IMR-90 (cell line): ENCODE measurements around the gene AUTS2. TPM values are rescaled to one million over a fixed set of nuclear protein-coding genes. Genes with fewer than 3 reads are reported as not detected.

Experiments
- ATAC-seq: fragments of 200-7000 bp; cut with Tn5 transposase; 2 replicates; pipeline ENCODE4 v1.9.1; 2020; ENCODE audit warnings: low read depth, mild to moderate bottlenecking, moderate library complexity
- BruUV-seq: library from RNA; stranded (reverse); fragments of 400-500 nt; replicated peaks from 2 replicates; lab custom pipeline; 2021; lab: Mats Ljungman, UMichigan
- CTCF ChIA-PET: fragments of 300-600 bp; formaldehyde crosslinking; extraction: SDS; loops from one replicate; lab custom pipeline; 2021; ENCODE audit warnings: antibody characterized with exemption; lab: Yijun Ruan, JAX
- POLR2A ChIA-PET: fragments of 300-600 bp; sonication (Branson Sonifier 250); formaldehyde crosslinking; loops from one replicate; lab custom pipeline; 2022; ENCODE audit warnings: antibody characterized with exemption; ENCODE audit not compliant: unreplicated experiment; lab: Charles Lee
- DNase-seq: peaks from one replicate; pipeline ENCODE4 v3.0.0; 2013
- H2AFZ ChIP-seq: replicated peaks from 2 replicates; pipeline ENCODE3; 2013; ENCODE audit warnings: low read length, mild to moderate bottlenecking; ENCODE audit not compliant: poor library complexity
- H2AK5ac ChIP-seq: 2 replicates; pipeline ENCODE4 v1.6.1; 2013; ENCODE audit warnings: low read depth, low read length, inconsistent platforms
- H2AK9ac ChIP-seq: replicated peaks from 2 replicates; pipeline ENCODE3; 2013; ENCODE audit warnings: mild to moderate bottlenecking, low read depth, low read length, moderate library complexity; ENCODE audit not compliant: poor library complexity
- H2BK120ac ChIP-seq: 2 replicates; pipeline ENCODE4 v1.6.1; 2013; ENCODE audit warnings: low read depth, low read length, inconsistent platforms
- H2BK15ac ChIP-seq: 3 replicates; pipeline ENCODE4 v1.6.1; 2013; ENCODE audit warnings: low read depth, low read length, inconsistent platforms
- H2BK20ac ChIP-seq: 2 replicates; pipeline ENCODE4 v1.6.1; 2013; ENCODE audit warnings: low read depth, mild to moderate bottlenecking, inconsistent platforms, low read length, moderate library complexity
- H2BK5ac ChIP-seq: 2 replicates; pipeline ENCODE4 v1.6.1; 2013; ENCODE audit warnings: mild to moderate bottlenecking, low read depth, low read length, inconsistent platforms; ENCODE audit not compliant: poor library complexity, severe bottlenecking
- H3K14ac ChIP-seq: replicated peaks from 2 replicates; pipeline ENCODE4 v1.6.1; 2013; ENCODE audit warnings: low read depth, low read length, inconsistent platforms
- H3K18ac ChIP-seq: 2 replicates; pipeline ENCODE4 v1.6.1; 2013; ENCODE audit warnings: low read depth, low read length, control low read depth
- H3K23ac ChIP-seq: 2 replicates; pipeline ENCODE4 v1.6.1; 2013; ENCODE audit warnings: low read depth, low read length, inconsistent platforms
- H3K27ac ChIP-seq: 2 replicates; pipeline ENCODE4 v1.5.1; 2013; ENCODE audit warnings: mild to moderate bottlenecking, control low read depth, low read length; ENCODE audit not compliant: insufficient read depth
- H3K27me3 ChIP-seq: 2 replicates; pipeline ENCODE4 v1.6.1; 2013; ENCODE audit warnings: low read length; ENCODE audit not compliant: control insufficient read depth, insufficient read depth
- H3K36me3 ChIP-seq: 2 replicates; pipeline ENCODE4 v1.6.1; 2013; ENCODE audit warnings: low read length, mixed read lengths; ENCODE audit not compliant: control insufficient read depth, insufficient read depth
- H3K4ac ChIP-seq: 2 replicates; pipeline ENCODE4 v1.6.1; 2013; ENCODE audit warnings: low read depth, low read length, inconsistent platforms
- H3K4me1 ChIP-seq: 2 replicates; pipeline ENCODE4 v1.6.1; 2013; ENCODE audit warnings: low read length, mixed read lengths; ENCODE audit not compliant: control insufficient read depth, insufficient read depth
- H3K4me2 ChIP-seq: 2 replicates; pipeline ENCODE4 v1.6.1; 2013; ENCODE audit warnings: low read depth, mild to moderate bottlenecking, control low read depth, low read length, moderate library complexity
- H3K4me3 ChIP-seq: 2 replicates; pipeline ENCODE4 v1.5.1; 2013; ENCODE audit warnings: low read depth, mild to moderate bottlenecking, control low read depth, low read length, moderate library complexity; ENCODE audit not compliant: insufficient read depth
- H3K56ac ChIP-seq: 2 replicates; pipeline ENCODE4 v1.6.1; 2013; ENCODE audit warnings: low read length, inconsistent platforms; ENCODE audit not compliant: insufficient read depth; ENCODE audit errors: extremely low read depth
- H3K79me1 ChIP-seq, 2 experiments: 2 replicates each; pipeline ENCODE4 v1.6.1; 2013; ENCODE audit warnings: low read length in 2 of 2, inconsistent platforms in 1 of 2, low read depth in 1 of 2
- H3K9ac ChIP-seq: 2 replicates; pipeline ENCODE4 v1.6.1; 2013; ENCODE audit warnings: low read depth, low read length, control low read depth
- H3K9me1 ChIP-seq: 2 replicates; pipeline ENCODE4 v1.6.1; 2013; ENCODE audit warnings: low read length, inconsistent platforms; ENCODE audit not compliant: insufficient read depth
- H3K9me3 ChIP-seq: 2 replicates; pipeline ENCODE4 v1.6.1; 2013; ENCODE audit warnings: low read length; ENCODE audit not compliant: control insufficient read depth, insufficient read depth
- H4K20me1 ChIP-seq: 2 replicates; pipeline ENCODE4 v1.6.1; 2013; ENCODE audit warnings: low read length, inconsistent platforms; ENCODE audit not compliant: insufficient read depth
- H4K5ac ChIP-seq: 2 replicates; pipeline ENCODE4 v1.6.1; 2013; ENCODE audit warnings: mild to moderate bottlenecking, low read depth, low read length, control low read depth
- H4K8ac ChIP-seq, 2 experiments: 2 replicates each; pipeline ENCODE4 v1.6.1; 2013; ENCODE audit warnings: low read depth in 2 of 2, low read length in 2 of 2, control low read depth in 1 of 2, inconsistent platforms in 1 of 2
- H4K91ac ChIP-seq: 2 replicates; pipeline ENCODE4 v1.6.1; 2013; ENCODE audit warnings: low read depth, low read length, inconsistent platforms; ENCODE audit not compliant: insufficient read depth
- BHLHE40 ChIP-seq: fragments of 150-350 bp; IDR thresholded peaks from 2 replicates; pipeline ENCODE4 v1.6.1; 2016; ENCODE audit warnings: mild to moderate bottlenecking, low read depth, low read length
- FOS ChIP-seq: fragments of 150-350 bp; IDR thresholded peaks from 2 replicates; pipeline ENCODE4 v1.6.1; 2016; ENCODE audit warnings: low read depth, low read length
- RFX5 ChIP-seq: IDR thresholded peaks from 2 replicates; pipeline ENCODE4 v1.8.0; 2012; ENCODE audit warnings: low read depth, mild to moderate bottlenecking, low read length, moderate library complexity
- WGBS, 2 experiments: methylation state at CpG; one replicate each; pipeline versions ENCODE4 v1.1.5 to v1.1.7; 2013; ENCODE audit warnings: missing lambda C conversion rate in 2 of 2; ENCODE audit not compliant: insufficient read length in 1 of 2; ENCODE audit errors: extremely low coverage in 2 of 2; 5-methylcytosine and 5-hydroxymethylcytosine counted together
- dilution Hi-C: fragments of 300-500 bp; cut with HindIII; formaldehyde crosslinking; loops from one replicate; pipeline ENCODE4 v1.14.3; 2018; ENCODE audit warnings: low sequenced_read_pairs; ENCODE audit not compliant: unreplicated experiment
- in situ Hi-C: fragments of 300-500 bp; cut with MboI; formaldehyde crosslinking; loops from 3 replicates; pipeline ENCODE4 v1.14.3; 2019; ENCODE audit warnings: low sequenced_read_pairs, inconsistent platforms, mixed read lengths
- intact Hi-C: fragments of 100-400 bp; cut with micrococcal nuclease; formaldehyde crosslinking; loops from 2 replicates; pipeline ENCODE4 v1.10.0; 2022
- polyA plus RNA-seq, 3 experiments: library from polyadenylated mRNA; depleted of rRNA; stranded (reverse); fragments of >200 nt; gene quantifications; 2 replicates each; pipeline ENCODE4 v1.2.3, GENCODE V29; 2012; ENCODE audit warnings: low replicate concordance in 1 of 3
- total RNA-seq: library from RNA; depleted of rRNA; stranded (reverse); fragments of >200 nt; gene quantifications from 2 replicates; pipeline ENCODE4 v1.2.3, GENCODE V29; 2012
- TF ChIP-seq, protein P1 (sequence below): conservative IDR thresholded peaks from 2 replicates; pipeline ENCODE4 v1.5.1; 2012; ENCODE audit warnings: mild to moderate bottlenecking, low read depth, low read length, improper control_type of control experiment

AUTS2 gene
- total and polyA plus RNA-seq, 2 of the 4 experiments (the other 2 are of a cell fraction) = 0.90 to 3.0 TPM

DNA sequence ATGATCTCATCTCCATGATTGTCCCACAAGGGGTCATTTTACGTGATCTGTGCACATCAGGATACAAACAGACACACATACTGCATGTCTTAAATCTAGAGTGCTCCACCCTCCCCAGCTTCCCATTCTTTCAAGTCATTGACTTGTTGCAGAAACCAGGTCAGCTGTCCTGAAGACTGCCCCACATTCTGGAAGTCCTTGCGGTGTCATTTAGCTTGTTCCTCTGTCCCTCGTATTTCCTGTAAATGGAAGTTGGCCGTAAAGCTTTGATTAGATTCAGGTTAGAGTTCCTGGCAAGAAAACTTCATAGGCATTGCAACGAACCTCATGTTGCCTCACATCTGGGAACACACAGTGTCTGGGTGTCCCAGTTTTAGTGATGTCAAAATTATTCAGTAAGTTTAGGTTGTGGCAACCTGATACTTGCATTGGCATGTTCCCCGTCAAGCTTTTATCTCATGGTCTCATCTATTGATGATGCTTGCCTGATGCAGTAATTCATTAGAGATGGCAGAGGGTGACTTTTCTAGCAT is 1116.3 kb downstream of the AUTS2 start:
- Histone ChIP-seq H2AK9ac (no peak overlapping the region), H2AK5ac (no peak overlapping the region), H3K9ac (no peak overlapping the region), H4K20me1 (peaks cover 9% of the 10 kb centered on the region; the same call in 1 of the 2 replicates), H3K4me1 (peaks cover 4% of the 10 kb centered on the region; the same call in 1 of the 2 replicates), H3K14ac (no peak overlapping the region), H3K9me1 (0 out of 2 replicates have a peak, but pooled peaks cover 3% of the 10 kb centered on the region), H4K8ac (no peak overlapping the region), H3K4me2 (no peak overlapping the region), H4K5ac (no peak overlapping the region), H4K91ac (no peak overlapping the region), H3K9me3 (peaks cover 2% of the 10 kb centered on the region; the same call in 1 of the 2 replicates), H2BK5ac (no peak overlapping the region), H3K4ac (no peak overlapping the region), H2BK20ac (no peak overlapping the region), H3K27me3 (no peaks in the 10 kb centered on the region), H2AFZ (no peak overlapping the region), H3K36me3 (no peaks in the 10 kb centered on the region), H3K79me1 (peaks cover 3 to 9% of the 10 kb centered on the region in 2 experiments; a peak in 2 of 4 replicates), H3K18ac (no peak overlapping the region), H3K27ac (no peak overlapping the region), H3K23ac (no peak overlapping the region), H2BK120ac (no peak overlapping the region), H2BK15ac (no peak overlapping the region), H3K56ac (no peak overlapping the region), H3K4me3 (no peak overlapping the region)
- CTCF ChIA-PET = no interaction called here
- intact Hi-C loops = no loop called here
- no TSS peak for BruUV-seq
- TF ChIP-seq RFX5 (no peak), FOS (no peak), BHLHE40 (no peak)
- TF ChIP-seq, protein P1, sequence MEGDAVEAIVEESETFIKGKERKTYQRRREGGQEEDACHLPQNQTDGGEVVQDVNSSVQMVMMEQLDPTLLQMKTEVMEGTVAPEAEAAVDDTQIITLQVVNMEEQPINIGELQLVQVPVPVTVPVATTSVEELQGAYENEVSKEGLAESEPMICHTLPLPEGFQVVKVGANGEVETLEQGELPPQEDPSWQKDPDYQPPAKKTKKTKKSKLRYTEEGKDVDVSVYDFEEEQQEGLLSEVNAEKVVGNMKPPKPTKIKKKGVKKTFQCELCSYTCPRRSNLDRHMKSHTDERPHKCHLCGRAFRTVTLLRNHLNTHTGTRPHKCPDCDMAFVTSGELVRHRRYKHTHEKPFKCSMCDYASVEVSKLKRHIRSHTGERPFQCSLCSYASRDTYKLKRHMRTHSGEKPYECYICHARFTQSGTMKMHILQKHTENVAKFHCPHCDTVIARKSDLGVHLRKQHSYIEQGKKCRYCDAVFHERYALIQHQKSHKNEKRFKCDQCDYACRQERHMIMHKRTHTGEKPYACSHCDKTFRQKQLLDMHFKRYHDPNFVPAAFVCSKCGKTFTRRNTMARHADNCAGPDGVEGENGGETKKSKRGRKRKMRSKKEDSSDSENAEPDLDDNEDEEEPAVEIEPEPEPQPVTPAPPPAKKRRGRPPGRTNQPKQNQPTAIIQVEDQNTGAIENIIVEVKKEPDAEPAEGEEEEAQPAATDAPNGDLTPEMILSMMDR = no peak
- dilution Hi-C loops = no loop called here
- no peak for DNase-seq
- POLR2A ChIA-PET = no interaction called here
- 100% methylated on average over 2 of the region's 6 CpGs; no CpG with 5 or more reads in 1 of the 2 experiments for WGBS, 2 experiments
- in situ Hi-C loops = no loop called here
- no peak for ATAC-seq
